HG03159 (cell line): ENCODE measurements around the gene GPN2.
"Not testable (repeated sequence)": the region's sequence is repeated elsewhere in the genome, so short reads cannot be mapped to it uniquely, and the experiment has no call there.

Source experiments
- ATAC-seq: cut with Tn5 transposase; IDR thresholded peaks from one replicate; pipeline ENCODE4 v1.9.1; 2021; ENCODE audit warnings: mild to moderate bottlenecking, moderate library complexity; ENCODE audit not compliant: unreplicated experiment

The GPN2 gene

GRCh38 chr1:26837665-26838064, 52.4 kb downstream of the GPN2 start:
- not testable (repeated sequence) for ATAC-seq

- ATAC-seq = peak; percentile 83
Observed at GRCh38 chr1:26833432-26834405, 56.4 kb downstream of the GPN2 start.

GRCh38 chr1:26832249-26832960, 57.7 kb downstream of the GPN2 start:
- ATAC-seq = no peak

GRCh38 chr1:26831546-26832248, 58.4 kb downstream of the GPN2 start:
- no peak for ATAC-seq

GRCh38 chr1:26831059-26831458, 59.0 kb downstream of the GPN2 start:
- no peak for ATAC-seq

GRCh38 chr1:26829184-26829911, 60.7 kb downstream of the GPN2 start:
- no peak for ATAC-seq

- no peak for ATAC-seq
Observed at GRCh38 chr1:26828411-26828991, 61.6 kb downstream of the GPN2 start.

GRCh38 chr1:26827663-26828062, 62.4 kb downstream of the GPN2 start:
- no peak for ATAC-seq

GRCh38 chr1:26827106-26827604, 62.9 kb downstream of the GPN2 start:
- ATAC-seq = no peak

GRCh38 chr1:26826261-26827105, 63.6 kb downstream of the GPN2 start, which contains the start of gene ZDHHC18:
Gene ZDHHC18, plus strand, starts transcription at chr1:26826688. Its CDS starts 117 bp downstream, at chr1:26826805.
- peak; percentile 74 for ATAC-seq
